Hepatocyte (in vitro differentiated cells): ENCODE data around the gene ZBED4. TPM values are rescaled to one million over a fixed set of nuclear protein-coding genes. Genes with fewer than 3 reads are reported as not detected.

Experiments
- DNase-seq: peaks from one replicate; pipeline ENCODE4 v3.0.0-alpha.2; 2016; ENCODE audit warnings: low spot score
- H2AFZ ChIP-seq: fragments of 200-600 bp; sonication (generic); 2 replicates; pipeline ENCODE4 v1.6.0; 2016; ENCODE audit warnings: antibody characterized with exemption, mild to moderate bottlenecking
- H3K27ac ChIP-seq: fragments of 200-600 bp; sonication (generic); 2 replicates; pipeline ENCODE4 v1.5.1; 2016; ENCODE audit warnings: mild to moderate bottlenecking
- H3K27me3 ChIP-seq: fragments of 200-600 bp; sonication (generic); 2 replicates; pipeline ENCODE4 v1.6.1; 2016
- H3K36me3 ChIP-seq: fragments of 200-600 bp; sonication (generic); replicated peaks from 2 replicates; pipeline ENCODE4 v1.5.1; 2016; ENCODE audit warnings: low read depth; ENCODE audit not compliant: insufficient read depth
- H3K4me1 ChIP-seq: fragments of 200-600 bp; sonication (generic); 2 replicates; pipeline ENCODE4 v1.5.1; 2016; ENCODE audit warnings: mild to moderate bottlenecking, moderate library complexity; ENCODE audit not compliant: insufficient read depth
- H3K4me2 ChIP-seq: fragments of 200-600 bp; sonication (generic); 2 replicates; pipeline ENCODE4 v1.6.0; 2016
- H3K4me3 ChIP-seq: fragments of 200-600 bp; sonication (generic); 2 replicates; pipeline ENCODE4 v1.5.1; 2016; ENCODE audit warnings: mild to moderate bottlenecking
- H3K79me2 ChIP-seq: fragments of 200-600 bp; sonication (generic); 2 replicates; pipeline ENCODE4 v1.6.0; 2017; ENCODE audit warnings: mild to moderate bottlenecking
- H3K9me2 ChIP-seq: fragments of 200-600 bp; sonication (generic); replicated peaks from 2 replicates; pipeline ENCODE4 v1.6.0; 2017; ENCODE audit warnings: mild to moderate bottlenecking; ENCODE audit not compliant: insufficient read depth
- H3K9me3 ChIP-seq: fragments of 200-600 bp; sonication (generic); 2 replicates; pipeline ENCODE4 v1.5.1; 2016; ENCODE audit warnings: low read depth, mild to moderate bottlenecking
- H4K20me1 ChIP-seq: fragments of 200-600 bp; sonication (generic); 2 replicates; pipeline ENCODE4 v1.6.0; 2016; ENCODE audit warnings: mild to moderate bottlenecking; ENCODE audit not compliant: insufficient read depth, poor library complexity, severe bottlenecking
- EZH2 ChIP-seq: fragments of 200-600 bp; sonication (generic); IDR thresholded peaks from 2 replicates; pipeline ENCODE4 v1.6.1; 2016; ENCODE audit warnings: antibody characterized with exemption, mild to moderate bottlenecking, borderline replicate concordance
- EZH2phosphoT487 ChIP-seq: fragments of 200-600 bp; sonication (generic); IDR thresholded peaks from one replicate; pipeline ENCODE4 v1.6.1; 2018; ENCODE audit warnings: antibody characterized with exemption, mild to moderate bottlenecking, low read depth, moderate library complexity; ENCODE audit not compliant: unreplicated experiment, severe bottlenecking
- WGBS: methylation state at CpG from one replicate; pipeline ENCODE4 v1.1.6; 2016; ENCODE audit warnings: low lambda C conversion rate; ENCODE audit errors: missing lambda C conversion rate; 5-methylcytosine and 5-hydroxymethylcytosine counted together
- polyA plus RNA-seq: library from polyadenylated mRNA; unstranded; fragments of >200 nt; fragmentation: Nextera tagmentation; extraction: Ambion mirVana; gene quantifications from 2 replicates; pipeline ENCODE4 v1.2.1, GENCODE V29; 2016
- total RNA-seq: library from RNA; depleted of rRNA; stranded (reverse); fragments of >200 nt; gene quantifications from 2 replicates; pipeline ENCODE4 v1.2.3, GENCODE V29; 2014
- TF ChIP-seq, protein P1 (sequence below): fragments of 200-600 bp; sonication (generic); IDR thresholded peaks from 2 replicates; pipeline ENCODE4 v1.5.1; 2016; ENCODE audit warnings: antibody characterized with exemption, mild to moderate bottlenecking; ENCODE audit not compliant: poor library complexity

ZBED4 gene
- total and polyA plus RNA-seq, 2 experiments from 2014 or later, result 14.9 to 16.3 TPM

DNA sequence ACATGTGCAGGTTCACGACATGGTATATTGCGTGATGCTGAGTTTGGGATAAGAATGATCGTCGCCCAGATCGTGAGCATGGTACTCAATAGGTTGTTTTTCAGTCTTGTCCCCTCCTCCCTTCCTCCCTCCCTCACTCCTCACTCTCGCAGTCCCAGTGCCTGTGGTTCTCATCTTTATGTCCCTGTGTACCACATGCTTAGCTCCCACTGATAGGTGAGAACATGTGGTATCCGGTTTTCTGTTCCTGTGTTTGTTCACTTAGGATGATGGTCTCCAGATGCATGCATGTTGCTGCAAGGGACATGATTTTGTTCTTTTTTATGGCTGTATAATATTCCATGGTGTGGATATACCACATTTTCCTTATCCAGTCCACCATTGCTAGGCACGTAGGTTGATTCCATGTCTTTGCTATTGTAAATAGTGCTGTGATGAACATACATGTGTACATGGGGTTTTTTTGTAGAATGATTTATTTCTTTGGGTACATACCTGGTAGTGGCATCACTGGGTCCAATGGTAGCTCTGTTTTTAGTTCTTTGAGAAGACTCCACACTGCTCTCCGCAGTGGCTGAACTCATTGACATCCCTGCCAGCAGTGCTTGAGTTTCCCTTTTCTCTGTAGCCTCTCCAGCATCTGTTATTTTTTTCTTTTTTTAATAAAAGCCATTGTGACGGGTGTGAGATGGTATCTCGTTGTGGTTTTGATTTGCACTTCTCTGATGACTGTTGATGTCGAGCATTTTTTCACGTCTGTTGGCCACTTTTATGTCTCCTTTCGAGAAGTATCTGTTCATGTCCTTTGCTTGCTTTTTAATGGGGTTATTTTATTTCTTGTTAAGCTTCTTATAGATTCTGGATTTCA is 16.4 kb downstream of the ZBED4 start:
- Histone ChIP-seq H3K4me1 (no peaks in the 10 kb centered on the region), H3K4me3 (no peak overlapping the region), H3K36me3 (no peaks in the 10 kb centered on the region), H3K9me3 (peaks cover 11% of the 10 kb centered on the region), H3K4me2 (no peak overlapping the region), H3K79me2 (peaks cover 99% of the 10 kb centered on the region), H4K20me1 (peaks cover 3% of the 10 kb centered on the region), H3K27ac (no peak overlapping the region), H3K9me2 (no peaks in the 10 kb centered on the region), H3K27me3 (no peaks in the 10 kb centered on the region), H2AFZ (no peak overlapping the region)
- no peak for DNase-seq
- TF ChIP-seq, protein P1, sequence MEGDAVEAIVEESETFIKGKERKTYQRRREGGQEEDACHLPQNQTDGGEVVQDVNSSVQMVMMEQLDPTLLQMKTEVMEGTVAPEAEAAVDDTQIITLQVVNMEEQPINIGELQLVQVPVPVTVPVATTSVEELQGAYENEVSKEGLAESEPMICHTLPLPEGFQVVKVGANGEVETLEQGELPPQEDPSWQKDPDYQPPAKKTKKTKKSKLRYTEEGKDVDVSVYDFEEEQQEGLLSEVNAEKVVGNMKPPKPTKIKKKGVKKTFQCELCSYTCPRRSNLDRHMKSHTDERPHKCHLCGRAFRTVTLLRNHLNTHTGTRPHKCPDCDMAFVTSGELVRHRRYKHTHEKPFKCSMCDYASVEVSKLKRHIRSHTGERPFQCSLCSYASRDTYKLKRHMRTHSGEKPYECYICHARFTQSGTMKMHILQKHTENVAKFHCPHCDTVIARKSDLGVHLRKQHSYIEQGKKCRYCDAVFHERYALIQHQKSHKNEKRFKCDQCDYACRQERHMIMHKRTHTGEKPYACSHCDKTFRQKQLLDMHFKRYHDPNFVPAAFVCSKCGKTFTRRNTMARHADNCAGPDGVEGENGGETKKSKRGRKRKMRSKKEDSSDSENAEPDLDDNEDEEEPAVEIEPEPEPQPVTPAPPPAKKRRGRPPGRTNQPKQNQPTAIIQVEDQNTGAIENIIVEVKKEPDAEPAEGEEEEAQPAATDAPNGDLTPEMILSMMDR, result no peak
- TF ChIP-seq EZH2, result no peak
- WGBS, result 91% methylated on average over 14 of the region's 14 CpGs

DNA sequence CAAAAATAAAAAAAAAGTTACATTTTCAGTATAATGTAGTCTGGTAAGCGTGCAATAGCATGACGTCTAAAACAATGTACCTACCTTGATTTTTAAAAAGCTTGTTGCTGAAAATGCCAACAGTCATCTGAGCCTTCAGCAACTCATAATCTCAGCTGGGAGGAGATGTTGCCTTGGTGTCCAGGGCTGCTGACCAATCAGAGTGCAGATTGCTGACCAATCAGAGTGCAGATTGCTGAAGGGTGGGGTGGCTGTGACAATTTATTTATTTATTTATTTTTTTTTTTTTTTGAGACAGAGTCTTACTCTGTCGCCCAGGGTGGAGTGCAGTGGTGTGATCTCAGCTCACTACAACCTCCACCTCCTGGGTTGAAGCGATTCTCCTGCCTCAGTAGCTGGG is 17.8 kb downstream of the ZBED4 start:
- no peak for TF ChIP-seq EZH2
- no peak for TF ChIP-seq EZH2phosphoT487
- TF ChIP-seq, protein P1, result no peak
- WGBS, result 100% methylated on average over 4 of the region's 4 CpGs
- no peak overlapping the region for H2AFZ ChIP-seq
- DNase-seq, result no peak
- no peaks in the 10 kb centered on the region for H3K27me3 ChIP-seq
- no peak overlapping the region for H3K4me2 ChIP-seq
- no peaks in the 10 kb centered on the region for H3K4me1 ChIP-seq
- no peaks in the 10 kb centered on the region for H3K9me2 ChIP-seq
- no peaks in the 10 kb centered on the region for H3K36me3 ChIP-seq
- peaks cover 3% of the 10 kb centered on the region for H4K20me1 ChIP-seq
- no peak overlapping the region for H3K27ac ChIP-seq
- H3K4me3 ChIP-seq, result no peak overlapping the region
- peaks cover 7% of the 10 kb centered on the region for H3K9me3 ChIP-seq
- H3K79me2 ChIP-seq, result peaks cover 97% of the 10 kb centered on the region

DNA sequence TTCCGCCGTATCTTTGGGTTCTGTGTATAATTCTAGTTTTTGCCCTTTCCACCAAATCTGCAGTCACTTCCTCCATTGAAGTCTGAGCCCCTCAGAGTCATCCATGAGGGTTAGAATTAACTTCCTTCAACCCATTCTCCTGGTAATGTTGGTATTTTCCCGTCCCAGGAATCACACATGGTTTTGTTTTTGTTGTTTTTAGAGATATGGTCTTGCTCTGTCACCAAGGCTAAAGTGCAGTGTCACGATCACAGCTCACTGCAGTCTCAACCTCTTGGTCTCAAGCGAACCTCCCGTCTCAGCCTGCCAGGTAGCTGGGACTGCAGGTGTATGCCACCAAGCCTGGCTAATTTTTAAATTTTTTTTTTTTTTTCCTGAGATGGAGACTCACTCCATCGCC is 18.7 kb downstream of the ZBED4 start:
- Histone ChIP-seq H3K4me3 (no peak overlapping the region), H3K27ac (no peak overlapping the region), H3K36me3 (no peaks in the 10 kb centered on the region), H3K4me1 (no peaks in the 10 kb centered on the region), H3K27me3 (no peaks in the 10 kb centered on the region), H4K20me1 (peaks cover 3% of the 10 kb centered on the region), H3K9me2 (no peaks in the 10 kb centered on the region), H3K79me2 (peaks cover 97% of the 10 kb centered on the region), H3K4me2 (no peak overlapping the region), H3K9me3 (peaks cover 7% of the 10 kb centered on the region), H2AFZ (no peak overlapping the region)
- TF ChIP-seq, protein P1, result no peak
- TF ChIP-seq EZH2, result no peak
- TF ChIP-seq EZH2phosphoT487, result no peak
- WGBS, result 95% methylated on average over 7 of the region's 7 CpGs
- no peak for DNase-seq
